GM19395 (cell line): Measurements from ENCODE around the gene OR11H1.
"Not testable (repeated sequence)": the region's sequence is repeated elsewhere in the genome, so short reads cannot be mapped to it uniquely, and the experiment has no call there.

ENCODE experiments used
- ATAC-seq: cut with Tn5 transposase; IDR thresholded peaks from one replicate; pipeline ENCODE4 v1.9.1; 2021; ENCODE audit warnings: mild to moderate bottlenecking, moderate library complexity; ENCODE audit not compliant: unreplicated experiment

OR11H1 gene, protein sequence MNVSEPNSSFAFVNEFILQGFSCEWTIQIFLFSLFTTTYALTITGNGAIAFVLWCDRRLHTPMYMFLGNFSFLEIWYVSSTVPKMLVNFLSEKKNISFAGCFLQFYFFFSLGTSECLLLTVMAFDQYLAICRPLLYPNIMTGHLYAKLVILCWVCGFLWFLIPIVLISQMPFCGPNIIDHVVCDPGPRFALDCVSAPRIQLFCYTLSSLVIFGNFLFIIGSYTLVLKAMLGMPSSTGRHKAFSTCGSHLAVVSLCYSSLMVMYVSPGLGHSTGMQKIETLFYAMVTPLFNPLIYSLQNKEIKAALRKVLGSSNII

DNA sequence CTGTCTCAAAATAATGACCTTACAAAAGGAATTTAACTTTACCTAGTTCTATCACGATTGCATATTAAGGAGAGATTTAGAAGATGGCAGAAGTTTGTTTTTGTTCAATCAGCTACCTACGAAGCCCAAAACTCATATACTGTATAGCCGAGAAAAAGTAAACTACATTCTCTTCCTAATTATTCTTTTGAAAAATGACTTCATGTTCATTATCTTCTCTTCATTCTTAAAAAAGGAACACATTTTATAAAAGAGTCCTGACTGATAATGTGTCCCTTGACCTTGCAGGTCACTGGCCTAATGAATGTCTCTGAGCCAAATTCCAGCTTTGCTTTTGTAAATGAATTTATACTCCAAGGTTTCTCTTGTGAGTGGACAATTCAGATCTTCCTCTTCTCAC lies at the start of gene OR11H1:
TSS of gene OR11H1 (plus strand) at position 301 of the 400 bp plus-strand sequence. CDS start at position 301, 0 bp downstream.
- not testable (repeated sequence) for ATAC-seq

DNA sequence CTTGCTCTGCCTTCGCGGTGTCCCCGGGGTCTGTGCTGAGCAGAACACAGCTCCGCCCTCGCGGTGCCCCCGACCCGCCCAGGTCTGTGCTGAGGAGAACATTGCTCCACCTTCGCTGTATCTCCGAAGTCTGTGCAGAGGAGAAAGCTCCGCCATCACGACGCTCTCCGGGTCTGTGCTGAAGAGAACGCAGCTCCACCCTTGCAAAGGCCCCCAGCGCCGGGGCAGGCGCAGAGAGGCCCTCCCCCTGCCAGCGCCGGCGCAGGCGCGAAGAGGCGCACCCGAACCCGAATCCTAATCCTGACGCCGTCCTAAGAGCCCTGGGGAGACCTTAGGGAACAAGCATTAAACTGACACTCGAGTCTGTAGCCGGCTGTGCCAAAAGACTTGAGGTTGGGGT lies 18.0 kb upstream of the OR11H1 start:
- not testable (repeated sequence) for ATAC-seq

DNA sequence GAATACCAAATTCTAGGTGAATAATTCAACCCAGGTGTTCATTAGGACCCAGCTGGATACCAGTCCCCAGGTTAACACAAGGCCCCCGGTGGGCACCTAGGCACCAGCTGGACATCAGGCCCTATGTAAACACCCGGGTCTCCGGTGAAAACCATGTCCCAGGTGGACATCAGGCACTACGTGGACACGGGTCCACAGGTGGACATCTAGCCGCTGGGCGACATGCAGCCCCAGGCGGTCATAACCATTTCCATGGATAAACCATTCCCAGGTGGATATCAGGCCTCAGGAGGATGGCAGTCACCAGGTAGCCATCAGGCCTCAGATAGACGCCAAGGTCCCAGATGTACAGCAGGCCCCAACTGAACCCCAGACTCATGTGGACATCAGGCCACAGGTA lies 12.1 kb upstream of the OR11H1 start:
- not testable (repeated sequence) for ATAC-seq

DNA sequence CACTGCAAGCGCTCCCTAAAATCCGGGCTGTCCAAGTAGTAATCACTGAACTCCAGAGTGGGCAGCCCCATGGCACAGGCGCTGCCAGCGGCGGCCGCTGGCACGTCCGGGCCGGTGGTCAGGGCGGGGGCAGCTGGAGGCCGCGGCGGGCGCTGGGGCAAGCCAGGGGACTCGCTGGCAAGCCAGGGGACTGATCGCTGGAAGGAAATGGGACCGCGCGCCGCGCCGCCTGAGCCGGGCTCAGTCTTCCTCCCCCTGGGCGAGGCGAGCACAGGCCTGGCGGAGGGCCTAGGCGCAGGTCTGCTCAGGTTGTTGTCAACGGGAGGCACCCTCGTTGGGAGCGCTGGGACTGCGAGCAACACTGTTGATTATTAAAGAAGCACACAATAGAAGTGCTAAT lies 25.8 kb downstream of the OR11H1 start:
- ATAC-seq: not testable (repeated sequence)

DNA sequence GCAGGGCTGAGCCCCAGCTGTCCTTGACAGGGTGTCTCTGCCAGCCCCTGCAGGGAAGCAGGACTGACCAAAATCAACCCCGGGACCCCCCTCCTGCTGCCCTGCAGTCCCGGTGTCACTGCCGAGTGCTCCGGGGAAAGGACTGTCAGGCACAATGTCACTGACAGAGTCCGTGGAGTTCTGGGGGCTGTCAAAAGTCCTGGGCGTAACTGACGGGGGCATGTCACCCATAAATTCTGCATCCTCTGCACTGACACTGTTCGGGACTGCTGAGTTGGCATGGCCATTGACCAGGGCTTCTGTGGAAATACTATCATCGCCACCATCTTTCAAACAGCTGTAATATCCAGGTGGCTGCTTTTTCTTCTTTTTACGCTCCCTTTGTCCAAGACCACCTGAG lies 35.5 kb downstream of the OR11H1 start:
- ATAC-seq: not testable (repeated sequence)

DNA sequence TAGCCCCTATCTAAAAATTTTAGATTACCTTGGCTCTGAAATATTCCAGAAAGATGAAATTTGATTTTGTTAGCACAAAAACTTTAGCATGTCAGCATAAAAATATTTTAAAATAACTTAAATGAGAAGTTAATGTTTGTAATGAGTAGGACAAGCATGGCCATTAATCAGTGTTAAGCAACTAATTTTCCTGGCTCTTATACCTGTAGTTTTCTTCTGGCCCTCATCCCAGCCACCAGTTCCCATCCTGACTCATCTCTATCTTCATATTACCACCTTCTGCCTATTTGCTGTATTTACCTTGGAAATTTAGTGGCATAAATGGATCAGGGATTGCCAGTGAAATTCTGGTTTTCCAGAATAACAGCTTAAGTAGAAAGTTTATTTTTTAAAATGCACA lies 37.1 kb downstream of the OR11H1 start:
- ATAC-seq: not testable (repeated sequence)
